Osteoblast (primary cell): ENCODE results near the gene NTRK3. TPM values are rescaled to one million over a fixed set of nuclear protein-coding genes. Genes with fewer than 3 reads are reported as not detected.

Experiments used
- DNase-seq: peaks from one replicate; pipeline ENCODE4 v3.0.0; 2011; ENCODE audit warnings: low spot score, mixed read lengths; ENCODE audit not compliant: insufficient read length; ENCODE audit errors: missing footprints
- H2AFZ ChIP-seq: 2 replicates; pipeline ENCODE4 v1.6.0; 2011; ENCODE audit warnings: mild to moderate bottlenecking, low read length
- H3K27ac ChIP-seq: 2 replicates; pipeline ENCODE4 v1.5.1; 2011; ENCODE audit warnings: mild to moderate bottlenecking, low read depth, low read length, moderate library complexity
- H3K27me3 ChIP-seq: 2 replicates; pipeline ENCODE4 v1.6.0; 2012; ENCODE audit warnings: mild to moderate bottlenecking, control low read depth, inconsistent platforms, low read length, moderate library complexity; ENCODE audit not compliant: insufficient read depth
- H3K36me3 ChIP-seq: 2 replicates; pipeline ENCODE4 v1.5.1; 2011; ENCODE audit warnings: mild to moderate bottlenecking, low read length, control low read depth, moderate library complexity; ENCODE audit not compliant: insufficient read depth
- H3K4me1 ChIP-seq: 2 replicates; pipeline ENCODE4 v1.5.1; 2011; ENCODE audit warnings: mild to moderate bottlenecking, low read length, control low read depth, moderate library complexity; ENCODE audit not compliant: insufficient read depth
- H3K4me2 ChIP-seq: 2 replicates; pipeline ENCODE4 v1.6.0; 2011; ENCODE audit warnings: mild to moderate bottlenecking, low read length; ENCODE audit not compliant: insufficient read depth
- H3K4me3 ChIP-seq: fragments of 200-600 bp; sonication (generic); 3 replicates; pipeline ENCODE4 v1.5.1; 2012; ENCODE audit warnings: mild to moderate bottlenecking, low read length, inconsistent platforms; ENCODE audit not compliant: insufficient read depth
- H3K79me2 ChIP-seq: 2 replicates; pipeline ENCODE4 v1.6.0; 2012; ENCODE audit warnings: mild to moderate bottlenecking, low read length, control low read depth, inconsistent platforms; ENCODE audit not compliant: insufficient read depth
- H3K9me3 ChIP-seq: 2 replicates; pipeline ENCODE4 v1.5.1; 2011; ENCODE audit warnings: low read depth, low read length, control low read depth
- H4K20me1 ChIP-seq: 2 replicates; pipeline ENCODE4 v1.6.0; 2012; ENCODE audit warnings: mild to moderate bottlenecking, low read length, control low read depth; ENCODE audit not compliant: insufficient read depth
- total RNA-seq: library from RNA; depleted of rRNA; stranded (reverse); fragments of >200 nt; gene quantifications from 2 replicates; pipeline ENCODE4 v1.2.3, GENCODE V29; 2012
- TF ChIP-seq, protein P1 (sequence below): IDR thresholded peaks from 2 replicates; pipeline ENCODE4 v1.5.1; 2011; ENCODE audit warnings: mild to moderate bottlenecking, low read depth, low read length, moderate library complexity; ENCODE audit errors: extremely low read depth

NTRK3 gene
- total RNA-seq, 1 donor, result 0.72 TPM

DNA sequence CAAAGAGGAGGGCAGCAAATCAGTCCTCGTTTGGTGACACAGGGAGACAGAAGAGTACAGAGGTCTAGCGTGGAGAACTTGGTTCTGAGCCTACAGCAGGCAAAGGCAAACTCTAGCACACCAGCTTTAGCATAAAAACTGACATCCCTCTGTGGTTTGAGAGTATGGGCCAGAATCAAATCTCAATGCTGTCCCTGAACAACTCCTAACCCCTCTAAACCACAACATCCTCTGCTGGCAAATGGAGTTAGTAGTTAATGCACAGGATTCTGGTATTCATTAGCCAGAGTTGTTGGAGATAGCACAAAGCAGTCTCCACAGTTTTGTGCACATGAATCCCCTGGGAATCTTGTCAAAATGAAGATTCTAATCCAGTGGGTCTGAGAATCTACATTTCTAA, 315.8 kb downstream of the NTRK3 start:
- Histone ChIP-seq H3K4me1 (no peaks in the 10 kb centered on the region), H3K36me3 (no peaks in the 10 kb centered on the region), H3K4me3 (no peak overlapping the region), H3K9me3 (no peaks in the 10 kb centered on the region), H3K4me2 (no peak overlapping the region), H2AFZ (no peak overlapping the region), H4K20me1 (no peaks in the 10 kb centered on the region), H3K27me3 (no peaks in the 10 kb centered on the region), H3K27ac (no peak overlapping the region), H3K79me2 (no peaks in the 10 kb centered on the region)
- TF ChIP-seq, protein P1, sequence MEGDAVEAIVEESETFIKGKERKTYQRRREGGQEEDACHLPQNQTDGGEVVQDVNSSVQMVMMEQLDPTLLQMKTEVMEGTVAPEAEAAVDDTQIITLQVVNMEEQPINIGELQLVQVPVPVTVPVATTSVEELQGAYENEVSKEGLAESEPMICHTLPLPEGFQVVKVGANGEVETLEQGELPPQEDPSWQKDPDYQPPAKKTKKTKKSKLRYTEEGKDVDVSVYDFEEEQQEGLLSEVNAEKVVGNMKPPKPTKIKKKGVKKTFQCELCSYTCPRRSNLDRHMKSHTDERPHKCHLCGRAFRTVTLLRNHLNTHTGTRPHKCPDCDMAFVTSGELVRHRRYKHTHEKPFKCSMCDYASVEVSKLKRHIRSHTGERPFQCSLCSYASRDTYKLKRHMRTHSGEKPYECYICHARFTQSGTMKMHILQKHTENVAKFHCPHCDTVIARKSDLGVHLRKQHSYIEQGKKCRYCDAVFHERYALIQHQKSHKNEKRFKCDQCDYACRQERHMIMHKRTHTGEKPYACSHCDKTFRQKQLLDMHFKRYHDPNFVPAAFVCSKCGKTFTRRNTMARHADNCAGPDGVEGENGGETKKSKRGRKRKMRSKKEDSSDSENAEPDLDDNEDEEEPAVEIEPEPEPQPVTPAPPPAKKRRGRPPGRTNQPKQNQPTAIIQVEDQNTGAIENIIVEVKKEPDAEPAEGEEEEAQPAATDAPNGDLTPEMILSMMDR, result no peak
- no peak for DNase-seq

GRCh38 chr15:87939848-87940457, 316.6 kb downstream of the NTRK3 start:
- H3K36me3 ChIP-seq, result no peaks in the 10 kb centered on the region
- H3K27me3 ChIP-seq, result no peaks in the 10 kb centered on the region
- no peaks in the 10 kb centered on the region for H4K20me1 ChIP-seq
- no peaks in the 10 kb centered on the region for H3K9me3 ChIP-seq
- no peak for DNase-seq
- H3K27ac ChIP-seq, result no peak overlapping the region
- H2AFZ ChIP-seq, result no peak overlapping the region
- H3K4me1 ChIP-seq, result no peaks in the 10 kb centered on the region
- no peak overlapping the region for H3K4me3 ChIP-seq
- no peak overlapping the region for H3K4me2 ChIP-seq
- TF ChIP-seq, protein P1, result no peak
- no peaks in the 10 kb centered on the region for H3K79me2 ChIP-seq

GRCh38 chr15:87938031-87938430, 318.5 kb downstream of the NTRK3 start:
- Histone ChIP-seq H3K36me3 (no peaks in the 10 kb centered on the region), H3K27ac (no peak overlapping the region), H3K4me3 (no peak overlapping the region), H4K20me1 (no peaks in the 10 kb centered on the region), H3K27me3 (no peaks in the 10 kb centered on the region), H3K4me2 (no peak overlapping the region), H3K4me1 (no peaks in the 10 kb centered on the region), H3K79me2 (no peaks in the 10 kb centered on the region), H2AFZ (no peak overlapping the region), H3K9me3 (no peaks in the 10 kb centered on the region)
- DNase-seq, result no peak
- TF ChIP-seq, protein P1, result no peak

- no peaks in the 10 kb centered on the region for H3K9me3 ChIP-seq
- H3K27ac ChIP-seq, result no peak overlapping the region
- no peak for DNase-seq
- H3K4me3 ChIP-seq, result no peak overlapping the region
- H4K20me1 ChIP-seq, result no peaks in the 10 kb centered on the region
- no peaks in the 10 kb centered on the region for H3K79me2 ChIP-seq
- H3K4me2 ChIP-seq, result no peak overlapping the region
- no peaks in the 10 kb centered on the region for H3K36me3 ChIP-seq
- H2AFZ ChIP-seq, result no peak overlapping the region
- TF ChIP-seq, protein P1, result no peak
- no peaks in the 10 kb centered on the region for H3K4me1 ChIP-seq
- H3K27me3 ChIP-seq, result no peaks in the 10 kb centered on the region
These were observed 321.0 kb downstream of the NTRK3 start for GRCh38 chr15:87935583-87935982.
